GM13977 (cell line): ENCODE results near the gene ADAMTS17.

Source experiments
- DNase-seq: peaks from one replicate; pipeline ENCODE4 v3.0.0; 2012; ENCODE audit warnings: low spot score
- in situ Hi-C: fragments of 300-500 bp; cut with MboI; formaldehyde crosslinking; loops from one replicate; pipeline ENCODE4 v1.12.0; 2022; ENCODE audit warnings: low sequenced_read_pairs, low pct_unique_long_range_greater_than_20kb, mixed read lengths, inconsistent platforms; ENCODE audit not compliant: unreplicated experiment
- TF ChIP-seq, protein P1 (sequence below): IDR thresholded peaks from 2 replicates; pipeline ENCODE4 v1.5.1; 2012; ENCODE audit warnings: mild to moderate bottlenecking, control low read depth; ENCODE audit not compliant: insufficient read depth; ENCODE audit errors: extremely low read depth, missing control alignments

The ADAMTS17 gene

DNA sequence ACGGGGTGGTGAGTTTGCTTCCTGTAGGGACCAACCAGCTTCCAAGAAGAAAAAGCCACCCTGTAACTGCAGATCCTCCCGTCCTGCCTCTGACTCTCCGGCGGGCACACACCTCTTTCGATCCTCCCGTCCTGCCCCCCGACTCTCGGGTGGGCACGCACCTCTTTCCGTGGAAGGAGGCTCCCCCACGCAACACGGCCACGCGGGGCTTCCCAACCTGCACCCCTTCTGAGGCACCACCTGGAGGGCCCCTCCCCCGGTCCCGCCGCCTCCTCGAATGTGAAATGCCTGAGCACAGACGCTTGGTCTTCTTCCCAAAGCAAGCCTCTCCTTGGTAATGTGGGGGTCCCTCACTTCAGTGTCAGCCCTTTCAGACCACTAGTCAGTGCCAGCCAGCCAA, 7.3 kb downstream of the ADAMTS17 start:
- in situ Hi-C loops, result no loop called here
- DNase-seq, result no peak
- TF ChIP-seq, protein P1, sequence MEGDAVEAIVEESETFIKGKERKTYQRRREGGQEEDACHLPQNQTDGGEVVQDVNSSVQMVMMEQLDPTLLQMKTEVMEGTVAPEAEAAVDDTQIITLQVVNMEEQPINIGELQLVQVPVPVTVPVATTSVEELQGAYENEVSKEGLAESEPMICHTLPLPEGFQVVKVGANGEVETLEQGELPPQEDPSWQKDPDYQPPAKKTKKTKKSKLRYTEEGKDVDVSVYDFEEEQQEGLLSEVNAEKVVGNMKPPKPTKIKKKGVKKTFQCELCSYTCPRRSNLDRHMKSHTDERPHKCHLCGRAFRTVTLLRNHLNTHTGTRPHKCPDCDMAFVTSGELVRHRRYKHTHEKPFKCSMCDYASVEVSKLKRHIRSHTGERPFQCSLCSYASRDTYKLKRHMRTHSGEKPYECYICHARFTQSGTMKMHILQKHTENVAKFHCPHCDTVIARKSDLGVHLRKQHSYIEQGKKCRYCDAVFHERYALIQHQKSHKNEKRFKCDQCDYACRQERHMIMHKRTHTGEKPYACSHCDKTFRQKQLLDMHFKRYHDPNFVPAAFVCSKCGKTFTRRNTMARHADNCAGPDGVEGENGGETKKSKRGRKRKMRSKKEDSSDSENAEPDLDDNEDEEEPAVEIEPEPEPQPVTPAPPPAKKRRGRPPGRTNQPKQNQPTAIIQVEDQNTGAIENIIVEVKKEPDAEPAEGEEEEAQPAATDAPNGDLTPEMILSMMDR, result no peak

DNA sequence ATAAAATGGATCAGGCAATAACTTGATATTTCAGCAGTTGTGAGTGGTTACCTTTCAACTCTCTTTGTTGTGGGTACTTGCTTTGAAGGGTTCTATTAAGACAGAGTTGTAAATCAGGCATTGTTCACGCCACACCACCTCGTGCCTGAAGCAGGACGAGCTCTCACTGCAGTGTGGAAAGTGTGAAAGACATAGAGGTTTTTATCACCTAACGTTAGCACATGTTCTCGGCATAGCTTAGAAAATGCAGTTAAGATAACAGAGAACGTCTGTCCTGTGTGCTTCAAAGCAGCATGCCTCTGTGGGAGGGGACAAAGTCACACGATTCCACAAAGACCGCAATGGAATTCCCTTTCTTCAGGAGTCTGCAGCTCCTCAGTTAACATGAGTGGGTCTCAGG, 7.8 kb downstream of the ADAMTS17 start:
- TF ChIP-seq, protein P1, result no peak
- in situ Hi-C loops, result no loop called here
- no peak for DNase-seq

DNA sequence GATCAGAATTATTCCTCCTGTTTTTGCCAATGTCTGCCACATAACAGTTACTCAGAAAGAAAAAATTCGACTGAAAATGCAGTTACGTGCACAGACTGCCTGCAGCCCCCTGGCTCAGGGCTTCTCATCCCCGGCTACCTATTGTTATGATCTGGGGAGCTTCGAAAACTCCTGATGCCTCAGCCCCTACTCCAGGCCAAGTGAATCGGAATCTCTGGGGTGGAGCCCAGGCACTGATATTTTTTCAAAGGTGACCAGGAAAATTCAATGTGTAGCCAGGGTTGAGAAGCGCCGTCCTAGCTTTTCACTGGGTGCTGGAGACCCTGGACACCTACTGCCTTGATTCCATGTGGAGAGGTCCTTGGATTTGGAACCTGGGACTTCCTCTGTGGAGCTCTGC, 8.5 kb downstream of the ADAMTS17 start:
- TF ChIP-seq, protein P1, result no peak
- in situ Hi-C loops, result no loop called here
- DNase-seq, result no peak

DNA sequence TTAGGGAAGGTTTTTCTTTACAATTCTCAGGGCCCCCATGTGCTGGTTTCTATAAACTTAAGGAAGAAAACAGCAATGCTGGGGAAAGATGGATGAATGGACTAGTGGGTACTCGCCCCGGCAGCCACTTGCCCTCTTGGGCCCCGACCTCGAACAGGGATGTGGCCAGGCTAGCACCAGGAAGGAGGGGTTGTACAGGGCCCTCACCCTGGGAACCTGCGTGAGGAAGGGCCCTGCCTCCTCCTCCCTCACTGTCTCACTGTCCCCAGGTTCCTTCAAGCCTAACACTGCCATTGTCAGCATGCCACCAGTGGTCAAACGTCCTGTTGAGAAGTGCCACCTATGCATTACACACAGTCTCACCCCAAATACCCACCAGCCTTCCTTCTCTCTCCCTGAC, 9.1 kb downstream of the ADAMTS17 start:
- in situ Hi-C loops, result no loop called here
- no peak for DNase-seq
- TF ChIP-seq, protein P1, result no peak

DNA sequence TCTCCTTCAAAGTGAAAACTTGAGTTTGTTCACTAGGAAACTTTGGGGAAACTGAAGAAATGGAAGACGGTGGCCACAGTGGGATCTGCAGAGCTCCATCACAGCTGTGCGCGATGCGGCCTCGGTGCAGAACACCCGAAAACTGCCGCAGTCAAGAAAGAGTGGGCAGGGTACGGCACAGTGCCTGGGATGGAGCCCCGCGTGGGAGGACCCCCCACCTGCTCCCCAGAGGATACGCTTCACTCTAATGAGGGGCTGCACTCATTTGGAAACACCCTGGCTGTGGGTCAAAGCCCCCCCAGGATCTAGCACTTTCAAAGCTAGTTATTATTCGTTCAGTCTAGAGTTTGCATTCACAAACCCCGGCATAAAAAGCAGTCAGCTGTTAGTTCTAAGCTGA, 9.5 kb downstream of the ADAMTS17 start:
- TF ChIP-seq, protein P1, result no peak
- in situ Hi-C loops, result no loop called here
- no peak for DNase-seq

DNA sequence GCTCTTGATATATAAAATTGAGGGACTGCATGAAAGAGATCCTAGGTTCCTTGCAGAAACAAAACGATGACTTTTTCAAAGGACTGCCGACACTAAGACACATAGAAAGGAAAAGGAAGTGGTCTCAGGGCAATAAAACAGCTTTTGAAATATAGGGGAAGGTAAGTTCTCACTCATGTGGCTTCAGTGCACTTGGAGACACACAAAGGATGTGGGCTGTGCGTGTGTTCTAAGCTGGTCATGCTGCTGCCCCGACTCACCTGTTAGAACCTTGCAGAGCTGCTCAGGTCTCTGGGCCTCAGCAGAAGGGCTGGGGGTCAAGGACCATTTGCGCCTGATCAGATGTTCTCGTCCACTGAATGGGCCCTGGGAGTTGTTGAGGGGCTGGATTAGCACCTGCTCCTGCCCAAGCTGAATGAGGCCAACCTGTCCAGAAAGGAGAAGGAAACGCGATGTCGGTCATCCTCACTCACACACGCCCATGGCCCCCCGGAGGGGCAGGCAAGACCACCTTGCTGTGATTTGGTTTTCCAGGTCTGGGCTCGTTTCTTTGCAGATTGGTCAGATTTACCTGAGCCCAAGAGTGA, 11.1 kb downstream of the ADAMTS17 start:
- in situ Hi-C loops, result no loop called here
- no peak for DNase-seq
- TF ChIP-seq, protein P1, result no peak

DNA sequence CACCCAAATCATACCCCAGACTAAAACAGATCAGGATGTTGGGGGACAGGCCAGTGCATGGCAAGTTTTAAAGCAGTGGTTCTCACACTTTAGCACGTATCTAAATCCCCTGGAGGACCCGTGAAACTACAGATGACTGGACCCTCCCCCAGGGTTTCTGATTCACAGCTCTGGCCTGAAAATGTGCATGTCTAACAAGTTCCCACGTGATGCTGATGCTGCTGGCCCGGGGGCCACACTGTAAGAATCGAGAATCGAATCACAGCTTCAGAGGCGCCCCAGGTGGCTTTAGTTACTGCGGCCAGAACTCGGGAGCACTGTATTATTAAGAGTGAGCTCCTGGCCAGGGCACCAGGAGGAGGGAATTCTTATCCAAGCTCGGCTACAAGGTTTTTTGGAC, 11.6 kb downstream of the ADAMTS17 start:
- DNase-seq, result no peak
- TF ChIP-seq, protein P1, result no peak
- in situ Hi-C loops, result no loop called here
